ENCODE measurements around the gene KCNMA1. TPM values are rescaled to one million over a fixed set of nuclear protein-coding genes. Genes with fewer than 3 reads are reported as not detected.

Gene KCNMA1
- total and polyA plus RNA-seq, 9 of the 15 experiments (the other 6 are each of a cell fraction or from before 2014, with no cell fraction given): 0.01 to 0.95 (median 0.15) TPM; not detected in 4

DNA sequence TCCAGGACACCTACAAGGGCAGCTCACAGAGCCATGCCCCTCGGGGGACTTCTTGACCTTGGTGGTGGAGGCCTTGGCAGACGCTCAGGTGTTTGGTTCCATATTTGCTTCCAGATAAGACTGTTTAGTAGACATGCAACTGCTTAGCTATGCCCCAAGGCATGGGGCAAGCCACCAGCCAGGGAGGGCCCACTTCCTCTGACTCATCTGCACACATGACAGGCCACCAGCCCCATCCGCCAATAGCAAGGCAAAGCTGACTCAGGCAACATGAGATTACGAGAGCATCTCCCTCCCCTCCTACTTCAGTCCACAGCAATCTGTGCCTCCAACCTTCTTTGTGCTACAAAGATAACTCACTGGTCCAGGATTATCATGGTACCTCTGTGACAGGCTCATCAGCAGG, 54.9 kb downstream of the KCNMA1 start (continued):
- TF ChIP-seq SMARCB1 (IDR thresholded peaks at IDR 0.05; ENCODE audit: insufficient read length, low read depth) (no peak), ELF4 (CRISPR knock-in tag; IDR thresholded peaks at IDR 0.05) (no peak), ZNF175 (CRISPR knock-in tag; IDR thresholded peaks at IDR 0.05; ENCODE audit: low read depth) (peak; percentile 81; the same call in 1 of the 2 replicates), STAT5A (IDR thresholded peaks at IDR 0.05; ENCODE audit: borderline replicate concordance, low read length) (no peak), MAFG (tag; conservative IDR thresholded peaks at IDR 0.05) (peak; percentile 67), EP300 (IDR thresholded peaks at IDR 0.05; ENCODE audit: low read length) (peak; percentile 68; the same call in 1 of the 2 replicates), GATA2 (CRISPR knock-in tag; IDR thresholded peaks at IDR 0.05) (peak; percentile 41; the same call in 1 of the 2 replicates), HNRNPK (IDR thresholded peaks at IDR 0.05; ENCODE audit: low read depth, low read length, poor library complexity, severe bottlenecking) (no peak), SIX5 (IDR thresholded peaks at IDR 0.05; ENCODE audit: borderline replicate concordance in 1 of 2, insufficient read depth in 1 of 2, low read depth in 1 of 2, low read length in 2 of 2) (no peak), CBX5 (IDR thresholded peaks at IDR 0.05; ENCODE audit: borderline replicate concordance, low read depth) (no peak), KLF1 (tag; IDR thresholded peaks at IDR 0.05) (peak; percentile 52; the same call in 1 of the 2 replicates), CAMTA2 (CRISPR knock-in tag; conservative IDR thresholded peaks at IDR 0.05) (no peak), NFRKB (IDR thresholded peaks at IDR 0.05; ENCODE audit: low read depth) (no peak), NCOR1 (IDR thresholded peaks at IDR 0.05) (peak; percentile 80), SMAD1 (IDR thresholded peaks at IDR 0.05; ENCODE audit: low read depth, low read length, partially characterized antibody) (no peak), CSDE1 (IDR thresholded peaks at IDR 0.05) (no peak), POLR2B (IDR thresholded peaks at IDR 0.05; ENCODE audit: low read depth, partially characterized antibody) (no peak), SIN3B (IDR thresholded peaks at IDR 0.05; ENCODE audit: low read depth) (no peak)
- TF ChIP-seq, protein P1, sequence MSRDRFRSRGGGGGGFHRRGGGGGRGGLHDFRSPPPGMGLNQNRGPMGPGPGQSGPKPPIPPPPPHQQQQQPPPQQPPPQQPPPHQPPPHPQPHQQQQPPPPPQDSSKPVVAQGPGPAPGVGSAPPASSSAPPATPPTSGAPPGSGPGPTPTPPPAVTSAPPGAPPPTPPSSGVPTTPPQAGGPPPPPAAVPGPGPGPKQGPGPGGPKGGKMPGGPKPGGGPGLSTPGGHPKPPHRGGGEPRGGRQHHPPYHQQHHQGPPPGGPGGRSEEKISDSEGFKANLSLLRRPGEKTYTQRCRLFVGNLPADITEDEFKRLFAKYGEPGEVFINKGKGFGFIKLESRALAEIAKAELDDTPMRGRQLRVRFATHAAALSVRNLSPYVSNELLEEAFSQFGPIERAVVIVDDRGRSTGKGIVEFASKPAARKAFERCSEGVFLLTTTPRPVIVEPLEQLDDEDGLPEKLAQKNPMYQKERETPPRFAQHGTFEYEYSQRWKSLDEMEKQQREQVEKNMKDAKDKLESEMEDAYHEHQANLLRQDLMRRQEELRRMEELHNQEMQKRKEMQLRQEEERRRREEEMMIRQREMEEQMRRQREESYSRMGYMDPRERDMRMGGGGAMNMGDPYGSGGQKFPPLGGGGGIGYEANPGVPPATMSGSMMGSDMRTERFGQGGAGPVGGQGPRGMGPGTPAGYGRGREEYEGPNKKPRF (IDR thresholded peaks at IDR 0.05; ENCODE audit: low read depth, low read length): no peak
- TF ChIP-seq, protein P2, sequence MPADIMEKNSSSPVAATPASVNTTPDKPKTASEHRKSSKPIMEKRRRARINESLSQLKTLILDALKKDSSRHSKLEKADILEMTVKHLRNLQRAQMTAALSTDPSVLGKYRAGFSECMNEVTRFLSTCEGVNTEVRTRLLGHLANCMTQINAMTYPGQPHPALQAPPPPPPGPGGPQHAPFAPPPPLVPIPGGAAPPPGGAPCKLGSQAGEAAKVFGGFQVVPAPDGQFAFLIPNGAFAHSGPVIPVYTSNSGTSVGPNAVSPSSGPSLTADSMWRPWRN (IDR thresholded peaks at IDR 0.05; ENCODE audit: low read depth): no peak
- TF ChIP-seq, protein P3, sequence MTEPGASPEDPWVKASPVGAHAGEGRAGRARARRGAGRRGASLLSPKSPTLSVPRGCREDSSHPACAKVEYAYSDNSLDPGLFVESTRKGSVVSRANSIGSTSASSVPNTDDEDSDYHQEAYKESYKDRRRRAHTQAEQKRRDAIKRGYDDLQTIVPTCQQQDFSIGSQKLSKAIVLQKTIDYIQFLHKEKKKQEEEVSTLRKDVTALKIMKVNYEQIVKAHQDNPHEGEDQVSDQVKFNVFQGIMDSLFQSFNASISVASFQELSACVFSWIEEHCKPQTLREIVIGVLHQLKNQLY (CRISPR knock-in tag; conservative IDR thresholded peaks at IDR 0.05): no peak
- TF ChIP-seq, protein P4, sequence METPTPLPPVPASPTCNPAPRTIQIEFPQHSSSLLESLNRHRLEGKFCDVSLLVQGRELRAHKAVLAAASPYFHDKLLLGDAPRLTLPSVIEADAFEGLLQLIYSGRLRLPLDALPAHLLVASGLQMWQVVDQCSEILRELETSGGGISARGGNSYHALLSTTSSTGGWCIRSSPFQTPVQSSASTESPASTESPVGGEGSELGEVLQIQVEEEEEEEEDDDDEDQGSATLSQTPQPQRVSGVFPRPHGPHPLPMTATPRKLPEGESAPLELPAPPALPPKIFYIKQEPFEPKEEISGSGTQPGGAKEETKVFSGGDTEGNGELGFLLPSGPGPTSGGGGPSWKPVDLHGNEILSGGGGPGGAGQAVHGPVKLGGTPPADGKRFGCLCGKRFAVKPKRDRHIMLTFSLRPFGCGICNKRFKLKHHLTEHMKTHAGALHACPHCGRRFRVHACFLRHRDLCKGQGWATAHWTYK (CRISPR knock-in tag; IDR thresholded peaks at IDR 0.05): 0 out of 2 replicates have a peak, but pooled peaks have one; percentile 61
- TF ChIP-seq, protein P5, sequence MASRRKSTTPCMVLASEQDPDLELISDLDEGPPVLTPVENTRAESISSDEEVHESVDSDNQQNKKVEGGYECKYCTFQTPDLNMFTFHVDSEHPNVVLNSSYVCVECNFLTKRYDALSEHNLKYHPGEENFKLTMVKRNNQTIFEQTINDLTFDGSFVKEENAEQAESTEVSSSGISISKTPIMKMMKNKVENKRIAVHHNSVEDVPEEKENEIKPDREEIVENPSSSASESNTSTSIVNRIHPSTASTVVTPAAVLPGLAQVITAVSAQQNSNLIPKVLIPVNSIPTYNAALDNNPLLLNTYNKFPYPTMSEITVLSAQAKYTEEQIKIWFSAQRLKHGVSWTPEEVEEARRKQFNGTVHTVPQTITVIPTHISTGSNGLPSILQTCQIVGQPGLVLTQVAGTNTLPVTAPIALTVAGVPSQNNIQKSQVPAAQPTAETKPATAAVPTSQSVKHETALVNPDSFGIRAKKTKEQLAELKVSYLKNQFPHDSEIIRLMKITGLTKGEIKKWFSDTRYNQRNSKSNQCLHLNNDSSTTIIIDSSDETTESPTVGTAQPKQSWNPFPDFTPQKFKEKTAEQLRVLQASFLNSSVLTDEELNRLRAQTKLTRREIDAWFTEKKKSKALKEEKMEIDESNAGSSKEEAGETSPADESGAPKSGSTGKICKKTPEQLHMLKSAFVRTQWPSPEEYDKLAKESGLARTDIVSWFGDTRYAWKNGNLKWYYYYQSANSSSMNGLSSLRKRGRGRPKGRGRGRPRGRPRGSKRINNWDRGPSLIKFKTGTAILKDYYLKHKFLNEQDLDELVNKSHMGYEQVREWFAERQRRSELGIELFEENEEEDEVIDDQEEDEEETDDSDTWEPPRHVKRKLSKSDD (conservative IDR thresholded peaks at IDR 0.05; ENCODE audit: low read length): no peak
